HG03354 (cell line): Measurements from ENCODE around the gene ZIC4.

Experiments
- ATAC-seq: cut with Tn5 transposase; IDR thresholded peaks from one replicate; pipeline ENCODE4 v1.9.1; 2021; ENCODE audit warnings: mild to moderate bottlenecking; ENCODE audit not compliant: unreplicated experiment, poor library complexity, severe bottlenecking

Gene ZIC4

GRCh38 chr3:147406028-147406931 is at the start of gene ZIC4:
TSS of gene ZIC4 (minus strand) at chr3:147406543. CDS start at chr3:147402797, 3,746 bp downstream.
- ATAC-seq, result no peak

DNA sequence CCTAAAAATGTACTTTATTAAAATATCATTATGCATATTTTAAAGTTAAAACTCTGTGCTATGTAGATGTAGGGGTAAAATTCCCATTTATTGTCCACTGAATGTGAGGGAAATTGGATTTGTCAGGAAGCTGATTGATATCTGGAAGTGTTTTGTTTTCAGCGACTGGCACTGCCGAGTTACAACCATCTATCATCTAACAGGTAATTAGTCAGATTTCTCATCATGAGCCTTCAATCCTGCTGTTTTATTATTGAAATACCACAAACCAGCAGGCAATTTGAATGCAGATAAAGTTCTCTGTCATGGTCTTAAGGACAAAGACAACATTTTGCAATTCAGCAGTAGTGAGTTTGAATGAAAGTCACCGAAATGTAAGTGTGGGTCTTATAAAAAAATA is 43.3 kb upstream of the ZIC4 start:
- ATAC-seq, result no peak

DNA sequence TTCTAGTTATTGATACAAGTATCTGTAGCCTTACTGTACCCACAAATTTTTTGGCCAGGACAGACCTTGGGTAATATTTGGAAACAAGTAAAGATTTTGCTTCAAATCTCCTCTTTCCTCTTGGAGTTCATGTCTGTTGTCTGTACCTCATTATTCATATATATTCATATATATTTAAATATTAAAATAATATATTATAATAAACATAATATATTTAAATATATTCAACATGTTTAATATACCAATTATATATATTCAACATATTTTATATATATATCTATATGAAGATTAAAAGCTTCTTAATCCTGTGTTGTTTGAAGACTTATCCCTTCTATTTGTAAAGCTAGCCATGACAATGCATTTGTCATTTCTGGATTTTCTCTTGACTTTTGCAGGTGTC is 40.9 kb upstream of the ZIC4 start:
- ATAC-seq, result no peak

DNA sequence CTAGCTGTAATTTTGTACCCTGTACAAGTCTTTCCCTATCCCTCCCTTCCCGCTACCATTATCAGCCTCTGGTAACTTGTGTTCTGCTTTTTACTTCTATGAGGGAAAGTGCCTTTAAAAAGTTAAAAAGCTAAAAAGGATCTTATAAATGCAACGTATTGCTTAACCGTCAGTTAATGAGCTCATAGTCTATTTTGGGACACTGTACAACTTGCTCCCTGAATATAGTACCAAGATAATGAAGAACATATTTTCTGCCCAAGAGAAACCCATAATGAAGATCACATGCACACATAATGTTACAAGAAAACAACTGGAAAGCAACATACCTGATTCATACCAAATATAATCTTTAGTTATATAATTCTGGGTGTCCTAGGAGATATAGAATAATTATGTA is 25.4 kb upstream of the ZIC4 start:
- no peak for ATAC-seq

- ATAC-seq, result no peak
Observed at GRCh38 chr3:147428754-147429153, 22.4 kb upstream of the ZIC4 start.

- ATAC-seq, result no peak
Observed at GRCh38 chr3:147428326-147428725, 22.0 kb upstream of the ZIC4 start.

DNA sequence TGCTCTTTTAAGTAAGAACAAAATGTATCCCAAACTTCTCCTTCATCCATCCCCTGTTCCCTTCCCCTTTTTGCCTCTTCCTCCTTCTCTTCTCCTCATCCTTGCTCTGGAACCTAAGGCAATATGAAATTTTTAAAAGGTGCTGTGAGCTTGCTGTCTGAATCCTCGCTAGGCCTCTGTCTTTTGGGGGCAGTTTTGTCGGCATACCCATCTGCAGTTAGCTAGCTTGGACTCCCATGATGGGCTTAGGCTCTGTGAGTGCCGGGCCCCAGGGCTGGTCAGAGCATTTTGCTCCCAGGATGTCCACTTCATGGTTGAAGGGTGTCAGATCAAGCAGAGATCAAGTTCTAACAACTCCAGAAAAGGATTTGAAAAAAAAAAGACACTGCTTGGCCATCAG is 21.4 kb upstream of the ZIC4 start:
- ATAC-seq, result no peak

DNA sequence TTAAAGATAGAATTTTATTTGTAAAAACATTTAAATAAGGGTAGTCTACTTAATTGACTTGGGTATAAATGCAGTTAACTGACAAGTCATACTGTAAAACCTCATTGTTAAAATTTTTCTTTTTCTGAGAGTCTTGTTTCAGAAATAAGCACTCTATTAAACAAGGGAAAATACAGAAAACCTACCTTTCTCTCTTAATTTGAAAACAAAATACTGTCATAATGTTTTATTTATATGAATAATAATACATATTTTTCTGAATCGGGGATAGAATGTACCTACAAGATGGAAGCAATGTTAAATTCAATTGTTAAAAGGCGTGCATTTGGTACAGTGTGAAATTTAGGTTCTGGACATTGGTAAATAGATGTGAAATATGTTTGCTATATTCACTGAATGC is 20.6 kb upstream of the ZIC4 start:
- no peak for ATAC-seq

GRCh38 chr3:147425388-147425850 is 19.1 kb upstream of the ZIC4 start:
- no peak for ATAC-seq

DNA sequence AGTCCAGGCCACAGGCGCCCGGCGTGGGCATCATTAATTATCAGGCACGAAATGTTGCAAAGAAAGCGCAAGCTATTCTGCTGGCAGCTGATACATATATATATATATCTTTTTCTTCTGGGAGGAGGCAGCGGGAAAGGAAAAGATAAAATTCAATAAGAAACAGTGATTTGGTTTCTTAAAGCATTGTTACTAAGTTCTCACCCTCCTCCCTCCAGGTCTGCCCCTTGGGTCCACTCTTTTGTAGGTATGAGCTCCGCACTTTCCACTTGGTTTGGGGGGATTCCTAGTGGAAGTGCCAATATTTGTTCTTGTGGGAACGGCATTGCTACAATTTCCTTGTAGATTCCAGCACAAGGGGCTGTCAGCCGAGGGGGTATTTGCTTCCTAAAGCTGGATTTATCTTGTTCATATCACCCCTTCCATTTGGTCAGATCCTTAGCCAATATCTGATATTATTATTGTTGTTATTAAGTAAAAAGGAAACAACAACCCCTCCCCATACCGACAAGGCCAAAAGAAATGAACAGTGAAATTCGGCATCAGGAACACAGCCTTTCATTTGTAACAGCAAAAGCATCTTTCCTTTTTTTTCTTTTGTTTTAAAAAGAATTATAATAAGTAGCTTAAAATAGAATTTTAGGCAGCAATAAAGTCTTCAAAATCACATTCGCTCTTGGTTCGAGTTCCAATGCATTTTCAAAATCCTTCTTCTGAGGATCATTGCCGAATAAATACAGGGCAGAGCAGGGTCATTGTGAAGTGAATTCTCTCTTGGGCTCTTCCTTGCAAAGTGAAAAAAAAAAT is 18.4 kb upstream of the ZIC4 start:
- no peak for ATAC-seq

- no peak for ATAC-seq
Observed at GRCh38 chr3:147423798-147424580, 17.6 kb upstream of the ZIC4 start.

DNA sequence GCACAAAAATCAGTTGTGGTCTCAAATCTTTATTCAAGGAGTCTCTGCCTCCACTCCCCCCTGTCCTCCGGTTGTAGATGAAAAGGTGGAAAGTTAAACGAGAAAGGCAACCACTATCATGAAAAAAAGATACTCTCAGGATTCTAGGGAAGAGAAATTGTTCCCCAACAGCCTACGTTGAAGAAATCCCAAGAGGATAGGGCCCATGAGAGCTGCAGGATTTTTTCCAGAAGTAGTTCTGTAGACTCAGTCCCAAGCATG is 17.1 kb upstream of the ZIC4 start:
- ATAC-seq, result no peak

DNA sequence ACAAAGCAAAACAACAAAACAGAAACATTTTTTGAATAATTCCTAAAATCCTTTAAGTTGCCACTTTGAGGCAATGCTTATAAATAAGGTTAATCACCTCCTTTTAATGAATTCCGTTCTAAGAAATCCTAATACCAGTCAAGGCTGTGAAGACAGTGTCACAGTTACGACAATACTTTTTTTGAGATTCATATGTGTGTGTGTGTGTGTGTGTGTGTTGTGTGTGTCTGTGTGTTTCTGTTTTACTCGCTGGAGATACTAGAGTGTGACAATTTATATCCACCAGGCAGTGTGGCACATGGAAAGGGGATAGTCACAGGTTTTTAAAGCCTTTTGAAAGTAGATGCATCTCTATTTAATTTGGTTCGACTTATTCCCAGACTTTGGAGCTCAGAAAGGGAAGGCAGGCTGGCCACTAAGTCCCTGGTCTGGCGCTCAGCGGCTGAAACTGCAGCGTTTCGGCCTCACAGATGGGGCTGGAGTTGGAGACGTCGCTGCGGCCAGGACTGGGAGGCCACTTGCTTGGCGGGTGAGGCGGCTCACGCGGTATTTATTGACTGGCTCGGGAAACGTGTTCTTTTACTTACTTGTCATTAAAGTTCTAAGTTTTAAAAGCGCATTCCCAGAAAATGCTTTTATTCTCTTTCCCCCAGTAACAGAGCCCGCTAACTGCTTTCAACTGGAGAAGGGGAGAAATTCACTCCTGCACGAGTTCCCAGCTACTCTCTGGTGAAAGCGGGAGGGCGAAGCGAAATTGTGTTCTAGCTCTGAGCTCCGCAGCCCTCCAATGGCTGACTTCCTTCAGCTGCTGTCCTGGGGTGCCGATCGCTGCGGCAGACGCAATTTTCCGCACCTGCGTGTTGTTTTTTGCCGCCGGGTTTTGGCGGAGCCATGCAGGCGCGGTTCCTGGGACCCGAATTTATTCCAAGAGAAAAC is 16.5 kb upstream of the ZIC4 start:
- ATAC-seq, result no peak

- no peak for ATAC-seq
Observed at GRCh38 chr3:147422196-147422595, 15.9 kb upstream of the ZIC4 start.

DNA sequence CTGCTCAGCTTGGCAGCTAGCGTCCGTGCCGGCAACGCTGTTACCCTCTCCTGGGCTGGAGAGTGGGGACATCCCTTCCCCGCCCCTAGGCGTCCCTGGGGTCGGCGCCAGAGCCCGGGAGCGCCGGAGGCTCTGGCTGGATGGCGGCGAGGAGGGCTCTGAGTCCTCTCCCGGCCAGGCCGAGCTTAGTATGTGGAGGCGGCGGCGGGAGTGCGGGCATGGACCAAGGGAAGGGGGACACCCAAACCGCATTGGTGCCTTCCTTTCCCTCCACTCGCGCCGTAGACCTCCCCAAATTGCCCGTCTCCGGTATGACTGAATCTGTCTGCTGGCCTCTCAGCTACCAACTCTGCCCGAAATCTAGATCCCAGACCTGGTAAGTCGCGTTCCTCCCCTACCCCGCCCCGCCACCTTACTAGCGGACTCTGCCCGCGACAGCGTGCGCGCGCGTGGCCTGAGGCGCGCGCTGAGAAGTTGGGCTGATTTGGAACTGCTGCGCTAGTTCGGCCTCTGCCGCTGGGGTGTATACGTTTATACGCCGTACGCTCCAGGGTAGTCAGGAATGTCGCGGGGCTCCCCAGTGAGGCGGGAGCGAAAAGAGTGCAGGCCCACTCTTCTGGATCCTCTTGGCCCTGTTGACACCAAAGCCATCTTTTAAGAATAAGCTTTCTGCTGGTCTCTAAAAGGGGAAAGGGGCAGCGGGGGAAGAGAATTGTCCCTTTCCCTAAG is 15.0 kb upstream of the ZIC4 start:
- no peak for ATAC-seq

DNA sequence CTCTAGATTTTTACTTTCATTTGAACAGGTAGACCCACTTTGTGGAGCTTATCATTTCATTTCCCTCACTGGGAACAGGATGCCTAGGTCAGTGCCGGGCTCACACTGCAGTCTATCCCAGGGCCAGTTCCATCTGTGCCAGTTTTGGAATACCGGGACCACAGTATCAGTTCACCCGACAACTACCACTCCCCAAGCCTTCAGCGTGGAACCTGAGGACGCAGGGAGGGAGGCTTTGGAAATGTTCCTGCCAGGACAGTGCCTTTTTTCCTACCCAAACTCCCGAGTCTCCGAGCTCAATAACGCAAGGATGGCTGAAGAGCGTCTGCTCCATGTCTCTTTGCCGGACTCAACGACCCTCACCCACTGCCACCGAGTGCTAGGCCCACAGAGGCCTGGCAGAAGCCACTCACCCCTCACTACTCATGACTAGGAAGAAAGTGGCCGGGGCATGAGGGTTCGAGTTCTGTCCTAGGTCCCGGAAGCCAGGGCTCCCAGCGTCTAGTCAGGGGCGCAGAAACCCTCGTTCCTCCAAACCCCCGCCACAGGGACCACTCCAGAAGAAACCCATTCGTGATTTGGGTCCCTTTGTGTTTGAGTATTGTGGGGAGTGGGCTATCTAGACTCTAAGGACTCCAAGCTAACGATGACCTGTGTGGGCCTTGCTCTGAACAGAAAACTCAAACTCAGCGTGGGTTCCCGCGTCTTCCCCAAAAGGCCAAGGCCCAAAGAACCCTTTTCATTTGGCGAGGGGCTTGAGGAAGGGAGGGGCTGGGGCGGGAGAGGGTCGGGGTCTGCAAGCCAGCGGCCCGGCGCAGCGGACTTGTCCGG is 14.2 kb upstream of the ZIC4 start:
- no peak for ATAC-seq

DNA sequence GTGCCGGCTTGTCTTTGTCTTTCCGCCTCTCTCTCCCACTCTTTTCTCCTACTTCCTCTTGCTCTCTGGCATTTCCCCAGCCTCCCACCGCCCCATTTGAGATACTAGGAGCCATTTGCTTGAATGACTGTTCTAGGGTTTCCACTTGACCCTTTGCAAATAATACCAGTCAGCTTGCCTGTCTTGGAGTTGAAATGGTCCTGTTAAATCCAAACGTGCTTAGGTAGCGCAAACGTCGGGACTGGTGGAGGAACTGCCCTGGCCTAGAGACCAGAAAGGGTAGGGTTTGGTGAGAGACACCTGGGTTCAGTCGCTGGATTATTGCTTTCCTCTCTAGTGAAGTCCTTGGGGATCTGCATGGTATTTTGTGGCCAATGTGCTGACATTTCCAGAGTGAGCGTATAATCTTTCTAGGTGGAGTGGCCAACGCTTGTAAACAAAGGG is 13.5 kb upstream of the ZIC4 start:
- ATAC-seq, result no peak
